Middle frontal gyrus (tissue), 1 donor: ENCODE measurements around the gene LRRC72.
"Not testable (repeated sequence)": the region's sequence is repeated elsewhere in the genome, so short reads cannot be mapped to it uniquely, and the experiment has no call there.

Experiments
- DNase-seq: peaks from one replicate; pipeline ENCODE4 v3.0.0-alpha.2; 2015; ENCODE audit warnings: low spot score; ENCODE audit errors: extremely low spot score

The LRRC72 gene

DNA sequence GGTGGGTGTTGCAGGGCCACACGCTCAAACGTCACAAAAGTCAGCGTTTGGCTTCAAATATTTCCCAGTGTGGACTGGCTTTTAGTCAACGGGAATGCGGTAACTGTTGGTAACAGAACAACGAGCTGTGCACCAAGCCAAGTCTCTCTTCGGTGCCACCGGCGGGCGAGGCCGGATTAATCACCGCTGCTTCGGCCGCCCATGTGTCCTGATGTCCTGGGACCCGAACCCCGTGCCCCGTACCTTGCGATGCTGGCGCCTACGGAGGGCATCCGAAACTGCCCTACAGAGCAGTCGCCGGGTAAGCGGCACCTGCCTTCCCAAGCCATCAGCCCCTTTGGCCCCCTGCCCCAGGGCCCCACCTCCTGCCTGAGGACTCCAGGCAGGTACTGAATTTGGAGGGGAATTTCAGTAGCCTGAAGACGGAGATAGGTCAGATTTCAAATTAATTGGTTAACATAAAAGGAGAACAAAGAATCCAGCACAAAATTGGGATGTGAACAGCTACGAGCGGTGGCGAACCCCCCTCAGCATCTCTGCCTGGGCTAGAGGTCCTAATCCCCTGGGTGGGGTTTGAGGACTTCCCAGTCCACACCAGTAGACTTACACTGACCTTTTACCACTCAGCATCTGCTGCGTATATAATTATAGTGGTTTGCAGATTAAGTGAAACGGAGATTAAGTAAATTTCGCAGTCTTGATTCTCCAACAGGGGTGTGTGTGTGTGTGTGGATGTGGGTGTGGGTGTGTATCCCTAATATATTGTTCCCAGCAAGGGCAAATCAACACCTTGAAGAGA lies at the start of gene LRRC72:
Gene LRRC72, plus strand, starts transcription at position 84 of the 799 bp plus-strand sequence. Its CDS starts 128 bp downstream, at position 212.
- no peak for DNase-seq

DNA sequence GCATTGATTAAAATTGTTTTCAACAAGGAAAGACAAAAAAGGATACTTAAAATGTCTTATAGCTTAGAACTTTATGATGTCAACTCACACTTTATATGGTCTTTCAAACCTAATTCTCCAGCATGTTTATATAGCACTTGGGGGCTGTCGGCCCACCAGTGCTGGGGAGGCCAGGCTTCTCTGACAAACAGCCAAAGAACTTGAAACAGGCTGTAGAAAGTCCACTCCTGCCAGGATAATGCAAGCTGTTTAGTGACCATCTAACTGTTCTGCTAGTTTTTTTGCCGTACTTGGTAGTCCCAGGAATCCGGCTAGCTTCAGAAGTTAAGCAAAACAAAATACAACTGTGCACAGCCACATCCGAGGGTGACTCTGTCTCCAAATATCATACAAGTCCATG lies 47.5 kb upstream of the LRRC72 start:
- DNase-seq, result no peak

DNA sequence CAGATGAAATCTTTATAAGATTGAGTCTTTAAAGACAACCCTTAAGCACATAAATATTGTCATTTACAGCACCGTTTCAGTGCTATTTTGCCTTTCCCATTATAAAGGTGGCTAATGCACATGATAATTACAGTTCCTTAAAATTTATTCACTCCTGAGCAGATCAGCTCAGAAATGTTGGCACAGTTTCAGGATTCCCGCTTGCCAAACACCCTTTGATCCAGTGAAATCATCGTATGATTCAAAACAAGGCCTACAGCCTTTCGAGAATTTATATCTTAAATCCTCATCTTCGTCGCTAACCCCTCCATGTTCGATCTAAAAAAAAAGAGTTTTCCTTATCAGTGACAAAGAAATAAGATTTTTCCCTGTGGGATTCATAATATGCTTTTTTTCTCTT lies 47.0 kb upstream of the LRRC72 start:
- no peak for DNase-seq

DNA sequence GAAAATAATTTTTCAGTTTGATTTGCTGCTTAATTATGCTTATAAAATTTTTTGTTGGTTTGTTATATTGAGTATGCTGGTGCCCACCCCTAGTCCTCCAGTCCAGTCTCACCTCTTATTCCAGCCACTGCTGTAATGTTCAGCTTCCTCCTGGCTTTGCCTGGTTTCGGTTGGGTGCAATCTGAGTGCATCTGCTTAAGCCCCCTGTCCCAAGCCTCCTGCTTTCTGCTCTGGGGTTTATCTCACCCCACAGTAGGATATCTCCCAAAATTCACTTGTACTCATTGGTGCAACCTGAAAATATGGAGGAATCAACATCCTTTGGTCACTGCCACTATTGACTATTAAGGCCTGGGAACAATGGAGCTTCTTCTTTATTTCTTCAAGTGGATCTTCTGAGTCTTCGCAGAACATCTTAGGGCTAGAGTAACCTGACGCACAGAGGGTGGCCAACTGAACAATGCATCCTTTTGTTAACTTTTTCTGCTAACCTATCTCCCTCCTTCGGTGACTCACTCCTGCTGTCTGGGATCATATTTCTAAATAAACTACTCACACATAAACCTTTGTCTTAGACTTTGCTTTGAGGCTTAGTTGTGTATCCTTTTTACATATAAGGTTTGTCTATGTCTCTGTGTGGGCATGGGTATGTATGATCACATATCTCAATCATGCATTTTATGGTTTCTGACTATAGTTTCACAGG lies 42.0 kb upstream of the LRRC72 start:
- DNase-seq, result no peak

DNA sequence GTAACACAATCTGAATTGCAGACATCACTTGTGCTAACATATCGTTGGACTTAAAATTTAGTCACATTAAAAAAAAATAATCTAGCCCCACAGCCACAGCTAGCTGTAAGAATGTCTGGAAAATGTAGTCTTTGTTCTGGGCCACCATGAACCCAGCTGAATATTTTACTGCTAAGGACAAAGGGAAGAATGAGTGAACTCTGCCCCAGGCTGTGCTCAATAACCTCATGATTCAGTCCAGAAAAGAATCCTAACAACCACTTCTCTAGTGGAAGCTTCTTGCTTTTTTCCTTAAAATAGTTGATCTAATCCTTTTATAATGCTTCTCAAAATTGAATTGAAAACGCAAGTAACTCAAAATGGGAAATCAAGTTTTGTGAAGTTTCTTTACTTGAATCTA lies 35.5 kb upstream of the LRRC72 start:
- DNase-seq, result no peak

DNA sequence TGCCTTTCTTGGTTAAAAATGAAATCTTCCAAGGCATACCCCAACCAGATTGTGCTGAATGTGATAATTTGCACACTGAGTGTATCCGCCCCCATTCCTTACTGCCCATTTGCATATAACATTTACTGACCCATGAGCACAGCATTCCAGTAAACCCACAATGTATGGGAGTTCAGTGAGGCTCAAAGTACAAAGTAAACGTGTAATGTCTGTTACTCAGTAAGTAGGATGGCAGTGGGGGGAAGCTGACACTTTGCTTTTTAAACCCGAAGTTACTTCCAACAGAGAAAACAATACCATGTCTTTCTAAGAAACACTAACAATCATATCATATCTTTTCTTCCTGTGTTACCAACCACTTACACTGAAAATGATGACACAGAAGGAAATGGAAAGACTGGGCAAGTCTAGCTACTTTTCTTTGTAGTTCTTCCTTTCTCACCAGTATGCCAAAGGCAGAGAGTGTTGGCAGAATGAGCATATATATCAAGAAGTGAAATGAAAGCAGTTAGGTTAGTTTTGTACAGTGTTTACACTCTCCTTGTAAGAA lies 34.0 kb upstream of the LRRC72 start:
- no peak for DNase-seq

DNA sequence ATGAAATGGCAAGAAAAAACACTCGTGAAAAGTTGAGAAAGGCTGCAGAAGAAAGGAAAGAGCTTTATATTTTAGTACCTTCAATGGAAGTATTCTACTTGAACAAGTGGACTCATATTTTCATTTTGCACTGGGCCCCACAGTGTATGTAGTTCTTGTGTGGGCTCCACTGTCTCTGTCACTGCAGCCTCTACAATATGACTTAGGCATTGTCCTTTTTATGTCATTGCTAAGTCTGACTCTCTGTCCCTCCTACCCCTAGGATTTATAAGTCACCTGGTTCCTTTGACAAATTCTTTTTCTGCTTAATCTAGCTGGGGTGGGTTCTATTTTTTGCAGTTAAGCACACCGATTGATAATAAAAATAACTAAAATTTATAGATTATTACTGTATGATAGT lies 33.4 kb upstream of the LRRC72 start:
- DNase-seq, result no peak

DNA sequence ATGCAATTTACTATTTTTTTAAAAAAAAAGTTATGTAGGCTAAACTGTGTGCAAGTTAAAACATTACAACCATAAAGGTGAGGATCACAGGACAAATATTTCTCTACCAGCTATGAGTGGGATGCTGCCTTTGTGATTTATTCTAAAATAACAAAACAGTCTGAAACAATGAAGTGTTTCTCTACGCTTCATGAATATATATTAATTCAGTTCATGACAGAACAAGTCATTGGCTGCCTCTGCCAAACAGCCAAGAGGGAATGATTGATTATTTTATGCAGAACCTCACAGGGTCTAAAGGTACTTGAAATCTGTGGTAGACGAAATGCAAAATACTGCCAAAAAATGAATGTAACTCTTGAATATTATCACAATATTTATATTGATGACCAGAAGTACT lies 32.1 kb upstream of the LRRC72 start:
- no peak for DNase-seq

DNA sequence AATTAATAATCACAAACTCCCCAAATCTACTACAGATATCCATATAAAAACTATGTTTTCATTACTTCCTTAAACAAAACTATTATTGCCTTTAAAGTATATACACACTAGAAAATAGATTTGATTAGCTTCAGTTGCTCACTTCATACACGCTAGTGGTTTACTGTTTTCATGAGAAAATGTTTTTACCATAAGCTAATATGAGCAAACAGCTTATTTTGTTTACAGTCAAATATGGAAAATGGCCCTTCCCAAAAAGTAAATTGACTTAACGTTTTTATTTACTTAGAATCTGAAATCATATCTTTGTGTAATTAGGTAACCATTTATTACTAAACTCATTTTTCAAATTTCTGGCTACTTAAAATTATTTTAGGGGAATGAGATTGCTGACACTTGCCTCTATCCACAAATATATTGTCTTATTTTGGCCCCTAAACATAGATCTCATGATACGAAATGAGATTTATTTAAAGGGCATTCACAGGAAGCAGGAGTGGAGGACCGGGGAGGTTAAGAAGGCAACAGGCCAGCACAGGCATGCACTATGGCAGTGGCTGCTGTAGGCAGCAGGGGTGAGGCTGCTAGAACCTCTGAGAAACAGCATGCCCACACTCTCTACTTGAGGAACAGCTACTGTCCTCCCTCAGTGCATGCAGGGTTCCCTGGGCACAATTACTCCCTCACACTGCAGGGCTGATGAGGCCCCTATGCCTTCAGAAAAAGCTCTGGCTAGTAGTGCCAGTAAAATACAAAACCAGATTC lies 31.5 kb upstream of the LRRC72 start:
- DNase-seq, result no peak

DNA sequence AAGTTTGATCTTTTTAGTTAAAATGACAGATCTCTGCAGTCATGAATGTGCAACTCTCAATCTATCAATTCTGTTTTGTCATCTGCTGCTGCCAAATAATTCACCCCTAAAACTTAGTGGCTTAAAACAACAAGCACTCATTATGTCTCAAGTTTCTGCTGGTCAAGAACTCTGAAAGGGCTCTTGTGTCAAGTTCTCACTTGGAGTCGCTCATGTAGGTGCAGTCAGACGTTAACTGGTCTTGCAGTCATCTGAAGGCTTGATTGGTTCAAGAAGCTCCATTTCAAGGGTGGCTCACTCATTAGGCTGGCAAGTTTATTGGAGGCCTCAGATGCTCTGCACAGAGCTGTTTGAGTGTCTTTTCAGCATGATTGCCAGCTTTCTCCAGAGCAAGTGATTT lies 28.5 kb upstream of the LRRC72 start:
- DNase-seq, result no peak

DNA sequence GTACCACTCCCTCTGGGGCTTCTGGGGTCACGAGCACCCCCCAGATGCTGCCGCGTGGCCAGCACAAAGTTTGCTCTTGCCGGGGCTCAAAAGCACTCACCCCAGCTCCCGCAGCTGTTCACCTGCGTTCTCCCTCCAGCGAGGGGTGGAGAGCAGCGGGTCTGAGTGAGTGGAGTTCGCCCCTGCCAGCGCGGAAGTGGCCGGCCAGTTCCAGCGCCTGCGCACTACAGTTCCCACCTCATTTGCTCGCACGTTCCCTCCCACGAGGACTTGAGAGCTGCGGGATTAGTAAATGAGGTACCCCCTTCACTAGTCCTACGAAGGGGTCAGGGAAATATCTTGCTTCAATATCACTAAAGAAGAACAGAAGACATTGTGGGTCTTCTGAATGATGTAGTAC lies 24.3 kb upstream of the LRRC72 start:
- no peak for DNase-seq

DNA sequence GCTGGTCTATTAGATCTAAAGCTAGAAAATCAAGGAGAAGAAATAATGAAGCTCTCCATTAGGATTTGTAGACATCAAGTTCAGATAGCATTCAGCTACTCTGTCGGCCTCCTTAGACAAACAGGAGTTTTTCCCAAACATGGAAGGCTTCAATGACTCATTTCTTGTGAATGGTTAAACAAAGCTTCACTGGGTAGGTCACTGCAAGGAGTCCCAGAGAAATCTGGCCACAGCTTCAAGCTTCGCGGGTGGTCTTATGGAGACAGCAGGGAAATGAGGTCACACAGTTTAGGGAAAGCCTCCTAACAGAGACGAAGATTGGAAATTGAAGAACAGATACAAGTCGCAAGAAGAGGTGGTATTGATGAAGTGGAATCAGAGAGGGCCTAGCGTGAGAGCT lies 22.6 kb upstream of the LRRC72 start:
- no peak for DNase-seq

DNA sequence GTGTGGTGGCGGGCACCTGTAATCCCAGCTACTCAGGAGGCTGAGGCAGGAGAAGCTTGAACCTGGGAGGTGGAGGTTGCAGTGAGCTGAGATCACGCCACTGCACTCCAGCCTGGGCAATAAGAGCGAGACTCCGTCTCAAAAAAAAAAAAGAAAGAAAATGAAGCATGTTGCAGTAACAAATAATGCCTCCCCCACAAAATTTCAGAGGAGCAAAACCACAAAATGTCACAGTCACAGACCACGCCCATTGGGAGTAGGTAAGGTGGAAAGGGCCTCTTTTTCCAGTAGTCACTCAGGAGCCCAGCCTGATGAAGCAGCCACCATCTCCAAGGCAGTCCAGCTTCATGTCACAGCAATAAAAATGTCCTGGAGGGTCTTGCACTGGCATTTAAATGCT lies 20.2 kb upstream of the LRRC72 start:
- not testable (repeated sequence) for DNase-seq

DNA sequence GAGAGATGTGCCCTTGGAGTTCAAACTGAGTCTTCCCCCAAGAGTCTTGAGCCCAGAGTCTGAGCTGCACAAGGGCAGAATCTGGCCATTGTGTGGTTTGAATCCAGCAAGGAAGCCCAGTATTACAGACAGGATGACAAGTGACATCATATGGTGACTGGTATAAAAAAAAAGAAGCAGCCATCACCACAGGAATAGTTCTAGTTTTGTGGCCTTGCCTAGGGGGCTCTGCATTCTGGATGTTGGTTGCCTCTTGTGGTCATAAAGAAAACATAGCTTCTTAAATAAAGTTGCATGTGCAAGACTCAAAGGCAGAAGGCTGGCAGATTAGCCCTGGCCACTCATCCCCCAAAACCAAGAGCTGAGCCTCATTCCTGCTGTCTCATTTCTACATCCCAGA lies 16.8 kb upstream of the LRRC72 start:
- no peak for DNase-seq

DNA sequence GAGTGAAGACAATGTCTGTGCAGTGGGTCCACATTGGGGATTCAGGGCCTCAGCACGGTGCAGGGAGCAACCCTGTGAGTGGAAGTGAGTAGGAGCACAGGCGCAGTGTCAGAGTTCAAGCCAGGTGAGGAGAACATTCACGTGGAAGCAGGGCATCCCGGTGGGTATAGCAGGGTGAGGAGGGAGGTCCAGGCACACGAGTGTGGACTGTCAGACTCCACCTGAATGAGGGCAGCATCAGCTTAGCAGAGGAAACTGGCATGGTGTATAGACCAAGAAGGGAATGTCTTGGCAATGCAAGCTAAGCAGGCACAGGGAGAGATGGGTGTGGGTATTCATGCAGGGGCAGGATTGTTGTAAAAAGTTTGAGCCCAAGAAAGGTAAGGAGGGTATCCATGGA lies 15.3 kb upstream of the LRRC72 start:
- no peak for DNase-seq

DNA sequence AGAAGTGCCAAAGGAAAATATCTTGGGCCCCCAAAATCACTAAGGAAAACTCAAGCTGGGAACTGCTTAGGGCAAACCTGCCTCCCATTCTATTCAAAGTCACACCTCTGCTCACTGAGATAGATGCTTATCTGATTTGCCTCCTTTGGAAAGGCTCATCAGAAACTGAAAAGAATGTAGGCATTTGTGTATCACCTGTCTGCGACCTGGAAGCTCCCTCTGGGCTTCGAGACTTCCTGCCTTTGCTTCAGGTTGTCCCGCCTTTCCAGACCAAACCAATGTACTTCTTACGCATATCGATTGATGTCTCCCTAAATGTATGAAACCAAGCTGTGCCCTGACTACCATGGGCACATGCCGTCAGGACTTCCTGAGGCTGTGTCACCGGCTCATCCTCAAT lies 14.5 kb upstream of the LRRC72 start:
- DNase-seq, result no peak

DNA sequence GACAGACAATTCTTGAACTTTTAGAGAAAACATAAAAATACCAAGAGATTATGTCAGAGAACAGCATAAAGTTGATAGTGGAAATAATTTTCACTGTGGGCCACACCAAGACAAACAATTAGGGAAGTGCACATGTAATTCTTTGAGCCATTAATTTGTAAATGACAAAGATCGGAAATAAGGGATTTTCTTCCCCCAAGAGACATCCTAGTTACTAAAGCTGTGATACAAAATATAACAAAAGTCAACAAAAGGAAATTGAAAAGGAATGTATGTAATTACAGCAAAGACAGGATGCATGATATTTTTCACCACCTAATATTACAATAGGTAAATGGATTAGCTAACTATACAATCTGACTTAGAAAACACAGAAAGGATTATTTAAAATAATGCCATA lies 12.4 kb upstream of the LRRC72 start:
- DNase-seq, result no peak

DNA sequence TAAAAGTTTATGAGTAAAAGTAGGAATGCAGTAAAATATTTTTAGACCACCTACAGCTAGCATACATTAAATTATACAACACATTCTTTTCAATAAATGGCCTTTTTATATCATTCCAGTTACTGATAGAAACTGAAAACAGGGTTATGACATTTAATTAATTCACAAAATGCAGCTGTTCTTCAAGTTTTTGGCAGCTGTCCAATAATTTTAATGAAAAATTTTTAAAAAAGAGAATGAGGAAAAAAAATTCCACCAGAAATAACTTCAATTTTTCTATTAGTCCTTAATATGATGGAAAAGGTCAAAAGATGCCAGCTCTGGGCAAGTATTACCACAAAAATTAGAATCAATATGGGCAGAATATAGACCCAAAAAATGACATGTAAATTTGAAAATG lies 11.9 kb upstream of the LRRC72 start:
- DNase-seq, result no peak

DNA sequence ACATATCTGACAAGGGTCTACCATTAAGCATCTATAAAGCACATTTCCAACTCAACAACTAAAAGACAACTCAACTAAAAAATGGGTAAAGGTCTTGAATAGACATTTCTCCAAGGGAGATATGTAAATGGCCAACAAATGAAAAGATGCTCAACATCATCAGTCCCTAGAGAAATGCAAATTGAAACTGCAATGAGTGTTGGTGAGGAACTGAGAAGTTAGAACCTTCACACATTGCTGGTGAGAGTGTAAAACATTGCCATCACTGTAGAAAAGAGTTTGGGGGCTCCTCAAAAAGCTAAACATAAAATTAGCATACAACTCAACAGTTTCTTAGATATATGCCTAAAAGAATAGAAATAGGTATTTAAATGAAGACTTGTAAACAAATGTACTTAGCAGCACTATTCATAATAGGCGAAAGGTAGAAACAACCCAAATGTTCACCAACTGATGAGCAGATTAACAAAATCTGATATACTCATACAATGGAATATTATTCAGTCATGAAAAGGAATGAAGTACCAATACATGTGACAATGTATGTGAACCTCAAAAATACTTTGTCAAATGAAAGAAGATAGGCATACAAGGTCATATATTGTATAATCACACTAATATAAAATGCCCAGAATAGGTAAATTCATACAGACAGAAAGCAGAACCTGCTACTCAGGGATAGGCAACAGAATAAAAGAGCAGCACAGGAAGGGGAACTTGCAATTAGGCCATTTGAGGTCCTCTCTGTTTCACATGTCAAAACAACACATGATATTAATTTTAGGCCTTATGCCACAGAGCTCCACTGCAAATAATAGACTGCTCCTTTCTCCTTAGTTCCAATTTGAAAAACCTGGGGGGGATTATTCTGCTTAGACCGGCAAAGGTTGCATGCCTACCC lies 10.6 kb upstream of the LRRC72 start:
- DNase-seq, result no peak

DNA sequence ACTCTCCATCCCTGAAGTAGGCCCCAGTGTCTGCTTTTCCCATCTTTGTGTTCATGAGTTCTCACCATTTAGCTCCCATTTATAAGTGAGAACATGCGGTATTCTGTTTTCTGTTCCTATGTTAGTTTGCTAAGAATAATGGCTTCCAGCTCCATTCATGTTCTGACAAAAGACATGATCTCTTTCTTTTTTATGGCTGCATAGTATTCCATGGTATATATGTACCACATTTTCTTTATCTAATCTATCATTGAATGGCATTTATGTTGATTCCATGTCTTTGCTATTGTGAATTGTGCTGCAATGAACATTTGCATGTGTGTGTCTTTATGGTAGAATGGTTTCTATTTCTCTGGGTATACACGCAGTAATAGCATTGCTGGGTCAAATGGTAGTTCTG lies 6.6 kb upstream of the LRRC72 start:
- DNase-seq, result not testable (repeated sequence)

DNA sequence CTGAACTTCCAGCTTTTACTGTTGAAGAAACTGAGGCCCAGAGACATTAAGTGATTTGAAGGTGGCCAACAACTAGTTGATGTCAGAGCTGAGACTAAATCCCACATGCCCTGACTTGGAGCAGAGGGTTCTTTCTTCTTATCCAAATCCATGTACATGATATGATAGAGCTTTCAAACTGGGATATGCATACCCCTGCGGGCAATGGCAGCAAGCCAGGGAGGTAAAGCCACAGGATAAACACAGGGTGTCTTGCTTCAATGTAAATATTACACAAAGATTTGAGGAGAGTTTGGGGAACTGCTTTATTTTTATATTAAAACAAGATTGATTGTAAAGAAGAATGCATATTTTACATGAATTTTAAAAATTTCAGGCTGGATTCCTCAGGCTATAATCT lies 2.3 kb upstream of the LRRC72 start:
- no peak for DNase-seq
